Mucosa of rectum (tissue), 2 donors: Measurements from ENCODE around the gene RENBP.

Experiments used
- H3K27ac ChIP-seq, 2 donors: one replicate each; pipeline ENCODE4 v1.7.0; 2013; ENCODE audit warnings: inconsistent platforms in 2 of 2, low read depth in 2 of 2, low read length in 2 of 2
- H3K27me3 ChIP-seq, 2 donors: one replicate each; pipeline ENCODE4 v1.7.0; 2013; ENCODE audit warnings: low read length in 2 of 2; ENCODE audit not compliant: control insufficient read depth in 2 of 2, insufficient read depth in 2 of 2
- H3K36me3 ChIP-seq, 2 donors: one replicate each; pipeline ENCODE4 v1.7.0; 2013; ENCODE audit warnings: low read length in 2 of 2; ENCODE audit not compliant: control insufficient read depth in 2 of 2, insufficient read depth in 2 of 2
- H3K4me1 ChIP-seq, 2 donors: one replicate each; pipeline ENCODE4 v1.7.0; 2013; ENCODE audit warnings: low read length in 2 of 2, mild to moderate bottlenecking in 1 of 2; ENCODE audit not compliant: control insufficient read depth in 2 of 2, insufficient read depth in 2 of 2
- H3K4me3 ChIP-seq, 2 donors: one replicate each; pipeline ENCODE4 v1.7.0; 2013; ENCODE audit warnings: low read length in 2 of 2
- H3K9ac ChIP-seq, 2 donors: one replicate each; pipeline ENCODE4 v1.7.0; 2013; ENCODE audit warnings: low read length in 2 of 2, low read depth in 1 of 2, mild to moderate bottlenecking in 1 of 2
- H3K9me3 ChIP-seq, 2 donors: one replicate each; pipeline ENCODE4 v1.7.0; 2013; ENCODE audit warnings: low read length in 2 of 2; ENCODE audit not compliant: control insufficient read depth in 2 of 2
- donor health status: healthy.
- donor health status: Normal muscosa, but diverticular disease.

The RENBP gene

DNA sequence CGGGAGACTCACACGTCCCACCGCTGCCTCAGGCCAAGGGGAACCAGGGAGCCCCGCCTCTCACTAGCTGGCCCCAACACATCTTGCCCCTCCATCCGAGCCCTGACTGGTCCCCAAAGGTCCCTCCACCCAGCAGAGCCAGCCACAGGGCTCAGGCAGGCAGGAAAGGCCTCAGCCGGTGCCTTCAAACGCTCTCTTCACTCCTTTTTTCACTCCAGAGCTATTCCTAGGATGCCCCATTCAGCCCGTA, 16.8 kb downstream of the RENBP start:
- peaks cover 2 to 7% of the 10 kb centered on the region in 2 donors for H3K27me3 ChIP-seq
- peaks cover 4 to 11% of the 10 kb centered on the region in 2 donors for H3K36me3 ChIP-seq
- peak overlapping the region; percentile 99 for H3K27ac ChIP-seq
- peak overlapping the region; percentile 78 to 83 for H3K4me3 ChIP-seq
- peak overlapping the region; percentile 83 to 97 for H3K9ac ChIP-seq
- peaks cover 29 to 34% of the 10 kb centered on the region in 2 donors for H3K4me1 ChIP-seq
- H3K9me3 ChIP-seq, result no peaks in the 10 kb centered on the region

DNA sequence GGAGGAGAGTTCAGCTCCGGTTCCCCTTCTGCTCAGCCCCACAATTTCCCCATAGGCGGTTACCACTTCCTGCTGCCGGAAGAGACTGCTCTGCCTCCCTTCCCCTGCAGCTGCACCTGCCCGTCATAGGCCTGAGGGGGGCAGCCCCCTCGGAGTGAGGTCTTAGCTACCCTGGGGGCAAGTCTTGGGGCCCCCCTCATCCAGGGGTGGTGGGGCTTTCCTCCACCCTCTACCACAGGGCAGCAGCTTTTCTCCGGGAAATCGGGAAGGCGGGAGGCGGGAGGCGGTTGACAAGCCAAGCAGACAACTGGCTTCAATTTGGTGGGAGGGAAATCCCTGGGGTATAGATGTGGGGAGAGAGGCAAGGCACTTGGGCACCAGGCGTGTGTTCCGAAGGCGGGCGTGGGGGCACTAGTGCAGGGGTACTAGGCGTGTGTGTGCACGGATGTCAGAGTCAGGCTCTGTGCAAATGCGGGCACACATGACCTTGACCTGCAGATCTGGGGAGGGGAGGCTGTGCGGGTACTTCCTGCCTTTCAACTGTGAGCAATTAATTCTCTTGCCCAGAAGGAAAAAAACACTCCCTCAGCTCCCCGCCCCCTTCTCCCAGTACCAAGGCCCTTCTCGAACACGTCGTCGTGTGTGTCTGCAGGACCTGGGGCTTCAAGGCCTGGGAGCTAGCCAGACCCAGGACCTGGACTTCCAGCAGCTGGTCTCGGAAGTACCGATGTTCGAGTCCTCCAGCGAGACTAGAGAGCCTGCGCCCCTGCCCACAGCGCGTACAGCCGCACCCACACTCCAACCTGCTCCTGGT, 17.4 kb downstream of the RENBP start:
- H3K9ac ChIP-seq, result peak overlapping the region; percentile 83 to 97
- peak overlapping the region; percentile 99 for H3K27ac ChIP-seq
- peaks cover 29 to 34% of the 10 kb centered on the region in 2 donors for H3K4me1 ChIP-seq
- H3K27me3 ChIP-seq, result peaks cover 2 to 7% of the 10 kb centered on the region in 2 donors
- H3K4me3 ChIP-seq, result peak overlapping the region; percentile 78 to 83
- H3K36me3 ChIP-seq, result peaks cover 4 to 11% of the 10 kb centered on the region in 2 donors
- H3K9me3 ChIP-seq, result no peaks in the 10 kb centered on the region

DNA sequence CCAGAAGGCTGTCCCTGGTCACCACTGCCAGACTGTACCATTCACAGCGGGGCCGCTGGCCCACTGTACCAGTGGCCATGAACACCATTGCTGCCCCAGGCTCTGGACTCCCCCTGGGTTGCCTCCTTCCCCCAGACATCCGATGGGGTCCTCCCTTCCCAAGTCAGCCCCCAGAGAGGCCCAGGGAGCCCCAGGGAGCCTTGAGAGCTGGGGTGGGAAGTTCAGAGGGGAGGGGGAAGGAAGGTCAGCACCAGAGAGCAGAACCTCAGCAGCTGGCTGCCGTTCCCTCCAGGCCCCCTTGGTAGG, 17.9 kb downstream of the RENBP start:
- H3K4me3 ChIP-seq, result peak overlapping the region; percentile 78 to 83
- H3K27me3 ChIP-seq, result peaks cover 2 to 7% of the 10 kb centered on the region in 2 donors
- peaks cover 29 to 37% of the 10 kb centered on the region in 2 donors for H3K4me1 ChIP-seq
- H3K27ac ChIP-seq, result peak overlapping the region; percentile 99
- H3K9ac ChIP-seq, result peak overlapping the region; percentile 83 to 97
- H3K36me3 ChIP-seq, result peaks cover 1 to 10% of the 10 kb centered on the region in 2 donors
- no peaks in the 10 kb centered on the region for H3K9me3 ChIP-seq

GRCh38 chrX:153925739-153926551, 18.5 kb downstream of the RENBP start, which contains the start of gene ARHGAP4:
ARHGAP4 (minus strand) TSS chrX:153926264; CDS start chrX:153926202, 62 bp downstream.
- Histone ChIP-seq H3K36me3 (peaks cover 0 to 4% of the 10 kb centered on the region in 2 donors), H3K27ac (peak within 1 kb of the TSS; percentile 99), H3K4me3 (peak within 1 kb of the TSS; percentile 78 to 83), H3K9me3 (no peaks in the 10 kb centered on the region), H3K9ac (peak within 1 kb of the TSS; percentile 83 to 97), H3K4me1 (peaks cover 29 to 37% of the 10 kb centered on the region in 2 donors), H3K27me3 (peaks cover 2 to 7% of the 10 kb centered on the region in 2 donors)

DNA sequence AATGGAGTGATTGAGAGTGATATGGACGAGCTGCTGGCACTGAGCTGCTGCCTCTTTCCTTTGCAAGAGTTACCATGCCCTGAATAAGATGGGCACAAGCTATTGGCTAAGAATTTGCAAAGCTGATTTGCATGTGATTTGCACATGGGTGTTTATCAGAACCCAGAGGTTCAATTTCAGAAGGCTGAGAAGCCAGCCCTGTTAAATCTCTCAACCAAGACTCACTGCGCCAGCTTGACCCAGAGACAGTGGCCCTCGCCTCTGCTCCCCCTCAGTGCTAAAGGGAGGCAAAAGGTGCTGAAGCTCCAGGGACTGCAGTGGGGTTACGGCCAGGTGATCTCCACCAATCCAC, 19.1 kb downstream of the RENBP start:
- peak overlapping the region in 1 of 2 donors; percentile 38 for H3K9ac ChIP-seq
- no peaks in the 10 kb centered on the region for H3K36me3 ChIP-seq
- H3K27ac ChIP-seq, result peak overlapping the region; percentile 60 to 99
- peaks cover 2 to 9% of the 10 kb centered on the region in 2 donors for H3K27me3 ChIP-seq
- peaks cover 29 to 37% of the 10 kb centered on the region in 2 donors for H3K4me1 ChIP-seq
- H3K4me3 ChIP-seq, result peak overlapping the region; percentile 46 to 71
- H3K9me3 ChIP-seq, result no peaks in the 10 kb centered on the region

GRCh38 chrX:153924149-153924861, 20.1 kb downstream of the RENBP start:
- Histone ChIP-seq H3K9me3 (no peaks in the 10 kb centered on the region), H3K9ac (no peak overlapping the region), H3K27ac (peak overlapping the region in 1 of 2 donors; percentile 99), H3K27me3 (peaks cover 2 to 9% of the 10 kb centered on the region in 2 donors), H3K4me3 (peak overlapping the region in 1 of 2 donors; percentile 71), H3K36me3 (no peaks in the 10 kb centered on the region), H3K4me1 (peaks cover 26 to 35% of the 10 kb centered on the region in 2 donors)

- Histone ChIP-seq H3K9ac (no peak overlapping the region), H3K27ac (no peak overlapping the region)
Observed at GRCh38 chrX:153922932-153923857, 21.2 kb downstream of the RENBP start.

DNA sequence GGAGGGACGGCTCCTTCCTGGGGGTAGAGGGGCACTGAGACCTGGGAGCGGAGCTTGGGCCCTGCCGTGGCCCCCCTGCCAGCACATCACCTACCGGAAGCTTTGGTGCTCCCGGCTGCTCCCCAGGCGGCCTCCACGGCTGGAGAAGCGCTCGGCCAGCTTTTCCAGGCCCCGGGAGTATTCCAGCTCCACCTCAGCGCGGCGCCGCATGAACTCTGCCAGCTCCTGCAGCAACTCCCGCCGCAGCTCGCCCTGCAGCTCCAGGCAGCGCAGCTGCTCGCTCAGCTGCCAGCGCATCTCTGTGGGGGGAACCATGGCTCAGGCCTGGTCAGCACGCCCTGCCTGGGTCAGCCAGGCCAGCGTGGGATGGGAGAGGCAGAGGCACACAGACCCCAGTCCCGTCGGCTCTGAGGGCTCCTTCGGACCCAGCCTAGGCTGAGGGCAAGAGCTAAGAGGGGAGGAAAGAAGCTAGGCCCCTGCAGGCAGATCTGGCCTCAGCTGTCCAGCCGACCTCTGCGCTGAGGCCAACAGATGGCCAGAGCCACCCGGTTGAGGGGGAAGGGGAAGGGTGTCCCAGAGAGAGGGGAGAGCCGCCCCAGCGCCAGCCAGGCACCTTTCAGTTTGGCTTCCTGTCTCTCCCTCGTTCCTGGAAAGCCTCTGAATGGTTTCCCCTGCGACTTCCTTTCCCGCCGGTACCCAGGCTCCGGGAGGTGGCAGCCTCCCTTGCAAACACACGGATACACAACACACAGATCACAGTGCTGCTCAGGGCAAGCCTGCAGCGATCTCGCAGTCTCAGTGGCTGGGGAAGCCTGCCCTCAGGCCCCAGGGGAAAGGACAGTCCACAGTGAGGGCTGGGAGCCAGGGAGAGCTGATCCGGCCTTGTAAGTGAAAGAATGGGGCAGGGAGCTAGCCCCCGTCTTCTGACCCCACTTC, 22.7 kb downstream of the RENBP start:
- Histone ChIP-seq H3K27ac (peak overlapping the region in 1 of 2 donors; percentile 23), H3K9me3 (no peaks in the 10 kb centered on the region), H3K9ac (no peak overlapping the region), H3K36me3 (no peaks in the 10 kb centered on the region), H3K4me3 (no peak overlapping the region), H3K4me1 (peaks cover 8 to 19% of the 10 kb centered on the region in 2 donors), H3K27me3 (peaks cover 2 to 9% of the 10 kb centered on the region in 2 donors)

More at GRCh38 chrX:153922932-153923857, 21.2 kb downstream of the RENBP start:
- Histone ChIP-seq H3K4me3 (peak overlapping the region in 1 of 2 donors; percentile 26), H3K36me3 (no peaks in the 10 kb centered on the region), H3K9me3 (no peaks in the 10 kb centered on the region), H3K4me1 (peaks cover 18 to 30% of the 10 kb centered on the region in 2 donors), H3K27me3 (peaks cover 2 to 9% of the 10 kb centered on the region in 2 donors)
